GM19452 (cell line): ENCODE data around the gene MEAK7.

Source experiments
- ATAC-seq: cut with Tn5 transposase; IDR thresholded peaks from one replicate; pipeline ENCODE4 v1.9.1; 2021; ENCODE audit not compliant: unreplicated experiment

MEAK7 gene

GRCh38 chr16:84489131-84489530 lies 15.3 kb downstream of the MEAK7 start:
- no peak for ATAC-seq

- ATAC-seq, result no peak
Measured at GRCh38 chr16:84487358-84487757, 17.1 kb downstream of the MEAK7 start.

GRCh38 chr16:84486551-84487235 lies 17.8 kb downstream of the MEAK7 start:
- ATAC-seq, result no peak

GRCh38 chr16:84486126-84486525 lies 18.3 kb downstream of the MEAK7 start:
- no peak for ATAC-seq

GRCh38 chr16:84485255-84486010 lies 19.0 kb downstream of the MEAK7 start:
- no peak for ATAC-seq

GRCh38 chr16:84484579-84485254 lies 19.7 kb downstream of the MEAK7 start:
- no peak for ATAC-seq

DNA sequence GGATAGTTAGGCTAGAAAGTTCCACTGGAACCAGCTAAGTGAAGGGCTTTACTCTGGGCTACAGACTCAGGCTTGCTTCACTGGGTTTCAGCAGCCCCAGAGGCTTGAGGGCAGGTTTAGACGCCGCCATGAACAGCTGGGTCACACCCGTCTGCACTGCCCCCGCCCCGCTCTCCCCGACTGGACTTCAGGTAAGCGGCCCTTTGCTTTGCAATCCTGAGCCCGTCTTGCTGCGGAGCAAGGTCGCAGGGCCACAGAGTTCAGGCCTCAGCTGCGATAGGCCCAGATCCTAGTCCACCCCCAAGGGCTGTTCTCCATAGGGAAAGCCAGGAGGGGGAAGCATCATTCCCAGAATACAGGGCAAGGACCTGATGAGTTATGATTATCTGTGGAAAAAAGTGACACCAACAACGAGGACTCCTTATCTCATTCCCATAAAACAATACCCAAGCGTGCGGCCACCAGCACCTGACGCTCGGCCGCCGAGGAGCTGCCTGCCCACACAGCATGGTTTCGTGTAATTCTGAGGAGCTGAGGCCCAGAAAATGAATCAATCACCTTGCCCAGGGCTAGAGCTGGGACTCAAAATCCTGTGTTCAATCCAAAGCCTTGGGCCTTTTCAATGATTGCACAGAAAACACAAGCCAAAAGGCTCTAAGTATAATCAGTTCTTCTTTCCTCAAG lies 20.4 kb downstream of the MEAK7 start:
- no peak for ATAC-seq

GRCh38 chr16:84482951-84483881 lies 21.2 kb downstream of the MEAK7 start:
- ATAC-seq, result no peak

- no peak for ATAC-seq
Measured at GRCh38 chr16:84482001-84482891, 22.2 kb downstream of the MEAK7 start.

DNA sequence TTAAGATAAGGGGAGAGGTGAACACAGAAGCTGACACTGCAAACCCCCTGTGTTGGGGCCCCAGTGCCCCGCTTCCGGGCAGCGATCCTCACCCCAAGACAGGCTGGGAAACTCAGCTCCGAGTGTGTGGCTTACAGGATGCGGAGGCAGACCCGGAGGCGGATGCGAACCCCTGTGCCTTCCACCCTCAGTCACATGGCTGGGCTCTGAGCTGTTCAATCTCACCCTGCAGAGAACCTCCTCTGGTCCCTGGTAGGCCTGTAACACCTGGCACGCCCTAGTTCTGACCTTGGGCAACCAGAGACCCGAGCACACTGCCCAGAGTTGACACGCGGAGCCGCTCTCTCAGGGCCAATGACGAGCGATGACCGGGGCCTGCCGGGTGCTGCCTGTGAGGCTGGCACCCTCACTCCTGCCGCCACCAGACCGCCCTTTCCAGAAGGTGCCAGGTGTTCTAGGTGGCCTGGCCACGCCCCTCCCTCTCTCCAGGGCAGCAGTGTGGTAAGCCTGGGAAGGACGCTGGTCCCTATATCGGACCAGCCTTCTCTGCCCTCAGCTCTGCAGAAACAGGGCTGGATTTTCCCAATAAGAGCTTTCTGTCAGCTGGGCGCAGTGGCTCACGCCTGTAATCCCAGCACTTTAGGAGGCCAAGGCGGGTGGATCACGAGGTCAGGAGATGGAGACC lies 23.3 kb downstream of the MEAK7 start:
- ATAC-seq, result no peak

DNA sequence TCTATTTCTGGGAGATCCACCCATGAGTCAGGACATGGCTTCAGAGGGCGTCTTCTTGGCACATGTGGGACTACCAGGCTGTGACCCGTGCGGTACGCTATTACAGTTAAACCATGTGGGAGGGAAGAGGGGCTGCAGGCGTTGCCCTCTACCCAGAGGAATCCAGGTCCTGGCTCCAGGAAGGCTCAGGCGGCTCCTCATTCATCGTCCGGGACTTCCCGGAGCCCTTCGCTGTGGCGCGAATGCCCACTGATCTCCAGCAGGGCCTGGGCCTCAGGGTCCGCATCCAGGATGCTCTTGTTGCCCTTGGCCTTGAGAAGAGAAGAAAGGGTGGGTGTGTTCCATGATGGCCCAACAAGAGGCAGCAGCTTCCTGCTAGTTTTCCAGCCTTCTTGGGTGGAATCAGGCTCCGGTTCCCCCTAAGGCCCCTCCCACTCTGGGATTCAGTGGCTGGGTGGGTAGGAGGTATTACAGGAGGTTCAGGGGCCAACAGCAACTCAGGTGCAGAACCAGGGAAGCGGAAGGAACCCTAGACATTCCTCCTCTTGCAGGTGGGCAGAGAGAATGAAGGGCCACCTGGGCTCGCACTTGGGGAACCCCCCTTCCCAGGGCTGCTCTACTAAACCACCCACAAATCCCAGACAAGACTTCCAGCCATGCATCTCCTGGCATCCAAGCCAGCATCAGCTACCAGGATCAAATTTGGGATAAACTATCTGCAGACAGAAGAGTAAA lies 24.6 kb downstream of the MEAK7 start:
- no peak for ATAC-seq

DNA sequence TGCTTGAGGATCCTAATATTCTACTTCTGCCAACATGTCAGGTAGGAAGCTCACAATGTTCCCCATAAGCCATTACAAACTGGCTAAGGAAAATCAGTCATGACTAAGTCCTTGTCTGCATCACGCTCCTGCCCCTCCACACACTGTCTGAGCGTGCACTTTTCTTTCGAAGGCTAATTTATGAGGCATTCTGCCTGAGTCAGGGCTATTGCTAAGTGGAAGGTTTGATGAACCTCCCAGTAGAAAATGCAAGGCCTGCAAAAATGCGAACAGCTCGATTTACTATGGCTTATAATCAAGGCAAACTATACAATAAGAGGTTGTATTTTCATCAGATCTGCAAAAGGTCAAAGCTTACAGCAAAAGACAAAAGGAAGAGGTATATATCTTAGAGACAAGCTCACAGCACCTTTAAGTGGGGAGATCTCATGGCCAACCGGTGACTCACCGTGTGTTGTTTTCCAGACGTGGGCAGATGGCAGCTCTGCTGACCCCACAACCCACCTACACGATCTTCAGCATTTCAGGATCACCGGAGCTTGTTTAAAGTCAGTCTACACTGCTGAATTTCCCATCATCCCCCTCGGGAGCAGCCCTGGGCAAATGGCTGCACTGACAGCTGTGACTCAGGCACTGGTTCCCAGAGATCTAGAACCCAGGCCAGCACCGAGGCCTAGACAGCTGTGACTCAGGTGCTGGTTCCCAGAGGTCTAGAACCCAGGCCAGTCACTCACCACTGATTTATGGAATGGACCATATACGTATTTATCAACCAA lies 26.1 kb downstream of the MEAK7 start:
- no peak for ATAC-seq

- ATAC-seq, result no peak
Measured at GRCh38 chr16:84477661-84478060, 26.8 kb downstream of the MEAK7 start.

- no peak for ATAC-seq
Measured at GRCh38 chr16:84476401-84476800, 28.1 kb downstream of the MEAK7 start.

GRCh38 chr16:84475643-84476240 lies 28.7 kb downstream of the MEAK7 start:
- no peak for ATAC-seq

DNA sequence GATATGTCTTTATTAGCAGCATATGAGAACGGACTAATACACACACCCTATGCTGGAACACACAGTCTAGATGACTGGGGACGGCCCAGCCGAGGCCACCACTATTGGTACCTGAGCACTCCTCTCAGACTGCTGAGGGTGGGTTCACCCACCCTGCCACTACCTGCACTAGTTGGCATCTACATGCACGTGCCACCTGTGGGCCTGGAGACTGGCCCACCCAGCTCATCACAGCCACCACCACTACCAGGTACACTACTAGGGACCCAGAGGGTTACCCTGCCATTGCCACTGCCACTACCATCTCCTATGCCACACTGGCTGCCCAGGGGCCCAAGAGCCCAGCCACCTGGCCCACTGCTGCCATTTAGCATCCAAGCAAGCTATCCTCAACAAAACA lies 32.5 kb downstream of the MEAK7 start:
- no peak for ATAC-seq

- ATAC-seq, result no peak
Measured at GRCh38 chr16:84471316-84471715, 33.1 kb downstream of the MEAK7 start.
